SU-DHL-6 (cell line): ENCODE measurements around the gene CLBA1.

Experiments used
- CTCF ChIP-seq: fragments of 200-600 bp; sonication (generic); IDR thresholded peaks from one replicate; pipeline ENCODE4 v1.5.1; 2017; ENCODE audit warnings: antibody characterized with exemption, mild to moderate bottlenecking, low read length, moderate library complexity; ENCODE audit not compliant: insufficient read depth, poor library complexity, severe bottlenecking
- EZH2phosphoT487 ChIP-seq: fragments of 200-600 bp; sonication (generic), shearing (Covaris generic); conservative IDR thresholded peaks from 2 replicates; pipeline ENCODE4 v1.6.1; 2018; ENCODE audit warnings: mild to moderate bottlenecking, antibody characterized with exemption, low read length, moderate library complexity, mixed read lengths

- TF ChIP-seq CTCF (no peak), EZH2phosphoT487 (no peak)
These were observed 47.2 kb upstream of the CLBA1 start for GRCh38 chr14:104938436-104938835.
